Duodenal mucosa (tissue), 2 donors: ENCODE data around the gene WBP4.
"Not testable (repeated sequence)": the region's sequence is repeated elsewhere in the genome, so short reads cannot be mapped to it uniquely, and the experiment has no call there.

Experiments used
- H3K27ac ChIP-seq: one replicate; pipeline ENCODE4 v1.7.0; 2013; ENCODE audit warnings: low read depth, low read length
- H3K27me3 ChIP-seq, 2 donors: one replicate each; pipeline ENCODE4 v1.7.0; 2013; ENCODE audit warnings: low read length in 2 of 2, control low read depth in 1 of 2; ENCODE audit not compliant: insufficient read depth in 2 of 2, control insufficient read depth in 1 of 2
- H3K36me3 ChIP-seq, 2 donors: one replicate each; pipeline ENCODE4 v1.7.0; 2013; ENCODE audit warnings: low read length in 2 of 2, control low read depth in 1 of 2; ENCODE audit not compliant: insufficient read depth in 2 of 2, control insufficient read depth in 1 of 2
- H3K4me1 ChIP-seq, 2 donors: one replicate each; pipeline ENCODE4 v1.7.0; 2013; ENCODE audit warnings: low read length in 2 of 2, control low read depth in 1 of 2; ENCODE audit not compliant: insufficient read depth in 2 of 2, control insufficient read depth in 1 of 2
- H3K4me3 ChIP-seq, 2 donors: one replicate each; pipeline ENCODE4 v1.7.0; 2013; ENCODE audit warnings: low read length in 2 of 2, low read depth in 1 of 2
- H3K9ac ChIP-seq, 2 donors: one replicate each; pipeline ENCODE4 v1.7.0; 2013; ENCODE audit warnings: low read length in 2 of 2, low read depth in 1 of 2
- H3K9me3 ChIP-seq, 2 donors: one replicate each; pipeline ENCODE4 v1.7.0; 2013; ENCODE audit warnings: low read length in 2 of 2, control low read depth in 1 of 2; ENCODE audit not compliant: control insufficient read depth in 1 of 2

Gene WBP4

DNA sequence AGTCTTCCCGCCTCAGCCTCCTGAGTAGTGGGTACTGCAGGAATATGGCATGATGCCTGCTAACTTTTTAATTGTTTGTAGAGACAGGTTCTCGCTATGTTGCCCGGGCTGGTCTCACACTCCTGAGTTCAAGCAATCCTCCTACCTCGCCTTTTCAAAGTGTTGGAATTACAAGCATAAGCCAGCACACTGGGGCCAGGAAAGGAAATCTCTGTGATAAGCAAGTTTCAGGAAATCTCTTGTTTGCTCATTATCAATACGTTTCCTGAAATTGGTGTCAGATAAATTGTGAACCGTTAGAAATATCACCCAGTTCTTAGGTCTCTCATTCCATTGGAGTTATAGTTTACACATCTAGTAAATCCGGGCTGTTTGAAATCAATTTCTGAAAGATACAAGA is 14.2 kb downstream of the WBP4 start:
- Histone ChIP-seq H3K27ac (no peak overlapping the region), H3K4me3 (no peak overlapping the region), H3K36me3 (peaks cover 19 to 46% of the 10 kb centered on the region in 2 donors)

DNA sequence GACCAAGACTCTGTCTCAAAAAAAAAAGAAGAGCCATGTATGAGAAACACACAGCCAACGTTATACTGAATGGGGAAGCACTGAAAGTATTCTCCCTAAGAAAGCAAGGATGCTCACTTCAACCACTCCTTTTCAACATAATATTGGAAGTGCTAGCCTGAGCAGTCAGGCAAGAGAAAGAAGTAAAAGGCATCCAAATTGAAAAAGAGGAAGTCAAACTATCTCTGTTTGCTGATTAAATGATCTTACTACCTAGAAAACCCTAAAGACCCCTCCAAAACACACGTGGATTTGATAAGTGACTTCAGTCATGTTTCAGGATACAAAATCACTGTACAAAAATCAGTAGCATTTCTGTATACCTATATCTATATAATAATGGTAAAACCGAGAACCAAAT is 16.2 kb downstream of the WBP4 start:
- H3K4me1 ChIP-seq = no peaks in the 10 kb centered on the region
- H3K9ac ChIP-seq = no peak overlapping the region
- no peaks in the 10 kb centered on the region for H3K9me3 ChIP-seq
- no peaks in the 10 kb centered on the region for H3K27me3 ChIP-seq
- H3K4me3 ChIP-seq = no peak overlapping the region
- H3K36me3 ChIP-seq = peaks cover 9 to 46% of the 10 kb centered on the region in 2 donors
- no peak overlapping the region for H3K27ac ChIP-seq

More for the DNA sequence above, 14.2 kb downstream of the WBP4 start:
- Histone ChIP-seq H3K4me1 (peaks cover under 1 to 8% of the 10 kb centered on the region in 2 donors), H3K9ac (no peak overlapping the region), H3K9me3 (no peaks in the 10 kb centered on the region), H3K27me3 (no peaks in the 10 kb centered on the region)

DNA sequence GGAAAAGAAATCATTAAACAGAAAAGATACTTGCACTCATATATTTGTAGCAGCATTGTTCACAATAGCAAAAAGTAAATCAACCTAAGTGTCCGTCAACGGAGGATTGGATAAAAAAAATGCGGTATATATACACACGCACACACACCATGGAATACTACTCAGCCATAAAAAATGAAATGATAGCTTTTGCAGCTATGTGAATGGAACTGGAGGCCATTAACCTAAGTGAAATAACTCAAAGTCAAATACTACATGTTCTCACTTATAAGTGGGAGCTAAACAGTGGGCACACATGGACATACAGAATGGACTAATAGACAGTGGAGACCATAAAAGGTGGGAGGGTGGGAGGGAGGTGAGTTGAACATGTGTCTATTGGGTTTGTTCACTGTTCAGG is 18.4 kb downstream of the WBP4 start:
- no peaks in the 10 kb centered on the region for H3K9me3 ChIP-seq
- H3K9ac ChIP-seq = no peak overlapping the region
- H3K36me3 ChIP-seq = peaks cover 9 to 37% of the 10 kb centered on the region in 2 donors
- no peaks in the 10 kb centered on the region for H3K27me3 ChIP-seq
- no peaks in the 10 kb centered on the region for H3K4me1 ChIP-seq
- no peak overlapping the region for H3K27ac ChIP-seq
- H3K4me3 ChIP-seq = no peak overlapping the region

DNA sequence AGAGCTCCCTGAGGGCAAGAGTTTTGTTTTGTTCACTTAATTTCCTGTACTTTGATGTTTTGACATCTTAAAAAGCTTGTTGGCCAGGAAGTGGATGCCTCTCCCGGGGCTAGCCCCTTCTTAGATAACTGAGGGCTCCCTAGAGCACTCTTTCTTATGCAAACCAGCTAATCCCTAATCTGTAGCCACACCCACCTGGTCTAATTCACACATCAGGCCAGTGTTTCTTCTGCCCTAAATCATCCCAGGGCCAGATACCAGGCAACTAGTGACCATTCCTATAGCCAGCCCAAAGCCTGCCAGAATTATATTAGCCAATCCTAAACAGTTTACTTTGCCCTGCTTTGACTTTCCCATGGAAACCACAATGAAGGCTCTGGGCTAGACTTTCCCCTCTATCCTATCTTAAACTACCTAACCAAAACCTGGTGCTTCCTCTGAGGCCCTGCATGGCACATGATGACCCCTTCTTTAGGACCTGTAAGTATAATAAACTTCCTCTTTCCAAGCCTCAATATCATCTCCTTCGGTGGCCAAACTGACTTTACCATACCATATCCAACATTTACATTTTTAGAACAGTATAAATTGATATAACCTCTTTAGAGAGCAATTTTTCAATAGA is 24.8 kb downstream of the WBP4 start:
- no peak overlapping the region for H3K27ac ChIP-seq
- no peaks in the 10 kb centered on the region for H3K4me1 ChIP-seq
- no peaks in the 10 kb centered on the region for H3K27me3 ChIP-seq
- H3K9me3 ChIP-seq = no peaks in the 10 kb centered on the region
- no peak overlapping the region for H3K9ac ChIP-seq
- H3K36me3 ChIP-seq = peaks cover 0 to 16% of the 10 kb centered on the region in 2 donors
- no peak overlapping the region for H3K4me3 ChIP-seq

DNA sequence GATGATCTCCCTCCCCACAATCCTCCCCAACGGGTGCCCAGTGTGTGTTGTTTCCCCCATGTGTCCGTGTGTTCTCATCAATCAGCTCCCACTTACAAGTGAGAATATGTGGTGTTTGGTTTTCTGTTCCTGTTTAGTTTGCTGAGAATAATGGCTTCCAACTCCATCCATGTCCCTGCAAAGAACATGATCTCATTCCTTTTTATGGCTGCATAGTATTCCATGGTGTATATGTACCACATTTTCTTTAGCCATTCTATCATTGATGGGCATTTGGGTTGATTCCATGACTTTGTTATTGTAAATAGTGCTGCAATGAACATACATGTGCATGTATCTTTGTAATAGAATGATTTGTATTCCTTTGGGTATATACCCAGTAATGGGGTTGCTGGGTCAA is 34.4 kb downstream of the WBP4 start:
- H3K9ac ChIP-seq, H3K4me1 ChIP-seq, H3K4me3 ChIP-seq, H3K36me3 ChIP-seq, H3K9me3 ChIP-seq, H3K27ac ChIP-seq, H3K27me3 ChIP-seq: not testable (repeated sequence)

DNA sequence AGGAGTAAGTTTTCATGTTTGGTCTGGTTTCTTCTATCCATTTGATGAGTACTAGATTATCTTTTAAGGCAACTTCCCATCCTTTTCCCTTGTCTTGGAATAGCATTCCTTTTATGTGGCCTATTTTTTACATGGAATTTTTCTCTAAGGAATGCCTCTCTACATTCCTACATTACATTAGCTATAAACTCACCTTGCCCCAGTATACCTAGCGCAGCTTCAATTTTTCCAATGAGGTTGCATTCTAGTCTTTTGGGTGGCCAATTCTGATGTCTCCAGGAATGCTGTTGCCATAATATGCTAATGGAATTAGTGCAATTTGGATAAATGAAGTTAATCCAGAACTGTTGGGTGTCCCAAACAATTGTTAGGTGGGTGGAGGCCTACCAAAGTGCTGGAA is 37.5 kb downstream of the WBP4 start:
- no peak overlapping the region for H3K27ac ChIP-seq
- no peak overlapping the region for H3K9ac ChIP-seq
- H3K4me3 ChIP-seq = no peak overlapping the region
- no peaks in the 10 kb centered on the region for H3K36me3 ChIP-seq
- no peaks in the 10 kb centered on the region for H3K27me3 ChIP-seq
- no peaks in the 10 kb centered on the region for H3K4me1 ChIP-seq
- H3K9me3 ChIP-seq = no peaks in the 10 kb centered on the region

DNA sequence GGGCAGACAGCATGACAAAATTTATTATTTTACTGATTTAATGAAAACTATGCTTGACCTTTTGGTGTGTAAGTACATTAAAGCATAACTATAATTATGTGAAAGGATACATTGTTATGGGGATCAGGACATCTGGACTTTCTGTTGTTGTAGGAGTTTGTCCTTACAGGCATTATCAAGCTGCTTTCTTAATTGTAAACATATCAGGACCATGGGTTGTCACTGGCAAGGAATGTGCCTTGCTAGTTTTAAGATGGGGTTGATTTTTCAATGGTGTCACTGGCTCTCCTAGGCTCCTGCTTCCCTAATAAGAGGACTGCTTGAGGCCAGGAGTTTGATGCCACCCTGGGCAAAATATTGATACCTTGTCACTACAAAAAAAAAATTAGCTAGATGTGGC is 38.7 kb downstream of the WBP4 start:
- Histone ChIP-seq H3K4me3 (no peak overlapping the region), H3K4me1 (no peaks in the 10 kb centered on the region), H3K27ac (no peak overlapping the region), H3K27me3 (no peaks in the 10 kb centered on the region), H3K36me3 (no peaks in the 10 kb centered on the region), H3K9me3 (no peaks in the 10 kb centered on the region), H3K9ac (no peak overlapping the region)

DNA sequence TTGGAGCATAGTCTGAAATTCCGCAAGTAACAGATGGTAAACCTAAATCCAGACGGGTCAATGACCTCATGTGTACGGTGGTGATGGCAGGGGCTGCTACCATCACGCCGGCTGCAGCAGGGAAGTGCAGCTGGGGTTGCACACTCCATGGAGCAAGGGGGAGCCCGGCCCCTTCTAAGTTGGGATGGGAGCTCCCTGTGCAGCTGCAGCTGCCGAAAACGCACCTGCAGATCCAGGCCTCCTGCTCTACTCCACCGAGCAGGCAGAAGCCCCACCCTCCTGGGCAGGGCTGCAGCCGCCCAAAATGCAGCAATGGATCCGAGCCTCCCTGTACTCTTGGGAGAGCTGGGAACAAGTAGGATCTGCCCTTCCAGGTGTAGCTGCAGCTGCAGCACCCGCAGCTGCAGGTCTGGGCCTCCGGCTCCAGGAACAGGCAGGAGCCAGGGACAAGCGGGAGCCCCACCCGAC is 45.8 kb downstream of the WBP4 start:
- no peak overlapping the region for H3K4me3 ChIP-seq
- H3K9me3 ChIP-seq = no peaks in the 10 kb centered on the region
- no peaks in the 10 kb centered on the region for H3K36me3 ChIP-seq
- no peak overlapping the region for H3K9ac ChIP-seq
- no peak overlapping the region for H3K27ac ChIP-seq
- H3K4me1 ChIP-seq = no peaks in the 10 kb centered on the region
- H3K27me3 ChIP-seq = no peaks in the 10 kb centered on the region

DNA sequence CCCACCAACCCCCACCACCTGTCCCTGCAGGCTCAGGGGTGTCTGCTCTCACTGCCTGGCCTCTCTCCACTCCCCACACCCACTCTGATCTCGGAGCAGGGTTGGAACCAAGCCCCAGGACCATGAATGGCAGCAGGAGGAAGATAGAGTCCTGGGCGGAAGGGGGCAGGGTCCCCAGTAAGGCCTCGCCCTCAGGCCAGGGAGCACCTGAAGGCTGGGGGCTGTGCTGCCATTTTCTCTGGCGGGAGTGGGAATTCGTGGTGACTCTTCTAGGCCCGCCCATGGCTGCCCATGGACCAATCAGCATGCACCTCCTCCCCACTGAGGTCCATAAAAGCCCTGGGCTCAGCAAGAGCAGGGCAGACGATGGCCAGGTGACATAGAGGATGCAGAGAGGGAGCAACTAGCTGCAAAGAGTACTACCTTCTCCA is 46.3 kb downstream of the WBP4 start:
- Histone ChIP-seq H3K9ac (no peak overlapping the region), H3K27me3 (no peaks in the 10 kb centered on the region), H3K36me3 (no peaks in the 10 kb centered on the region), H3K4me1 (no peaks in the 10 kb centered on the region), H3K9me3 (no peaks in the 10 kb centered on the region), H3K27ac (no peak overlapping the region), H3K4me3 (no peak overlapping the region)

DNA sequence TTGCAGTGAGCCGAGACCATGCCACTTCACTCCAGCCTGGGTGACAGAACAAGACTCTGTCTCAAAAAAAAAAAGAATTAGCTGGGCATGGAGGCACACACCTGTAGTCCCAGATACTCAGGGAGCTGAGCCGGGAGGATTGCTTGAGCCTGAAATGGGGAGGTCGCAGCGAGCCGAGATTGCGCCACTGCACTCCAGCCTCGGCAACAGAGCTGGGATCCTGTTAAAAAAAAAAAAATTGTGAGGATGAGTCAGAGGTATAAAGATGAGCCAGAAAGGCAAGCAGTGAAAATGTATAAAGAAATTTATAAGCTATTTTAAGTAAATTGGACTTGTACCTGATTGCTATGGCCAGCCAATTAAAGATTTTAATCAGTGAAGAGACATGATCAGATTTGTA is 50.1 kb downstream of the WBP4 start:
- H3K4me3 ChIP-seq = no peak overlapping the region
- no peaks in the 10 kb centered on the region for H3K9me3 ChIP-seq
- no peaks in the 10 kb centered on the region for H3K36me3 ChIP-seq
- H3K27me3 ChIP-seq = no peaks in the 10 kb centered on the region
- H3K4me1 ChIP-seq = no peaks in the 10 kb centered on the region
- no peak overlapping the region for H3K27ac ChIP-seq
- H3K9ac ChIP-seq = no peak overlapping the region

DNA sequence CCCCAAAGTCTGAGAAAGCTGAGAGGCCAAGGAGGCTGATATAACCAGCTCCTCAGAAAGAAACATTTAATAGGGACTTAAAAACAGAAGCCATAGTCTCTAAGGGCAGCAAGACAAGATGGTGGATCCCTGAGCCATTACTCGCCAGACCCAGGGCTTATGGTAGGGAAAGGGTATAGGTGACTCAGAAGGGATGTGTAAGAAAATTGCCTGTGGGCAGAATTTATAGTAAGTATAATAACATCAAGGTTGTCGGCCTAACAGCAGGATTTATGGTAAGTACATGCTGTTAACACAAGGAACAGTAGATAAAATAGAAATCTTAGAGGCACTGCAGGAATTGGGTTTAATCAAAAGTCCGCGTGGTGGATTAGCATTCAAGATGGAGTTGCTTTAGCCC is 56.6 kb downstream of the WBP4 start:
- no peak overlapping the region for H3K9ac ChIP-seq
- no peaks in the 10 kb centered on the region for H3K27me3 ChIP-seq
- H3K9me3 ChIP-seq = no peaks in the 10 kb centered on the region
- H3K4me1 ChIP-seq = no peaks in the 10 kb centered on the region
- H3K36me3 ChIP-seq = no peaks in the 10 kb centered on the region
- no peak overlapping the region for H3K27ac ChIP-seq
- H3K4me3 ChIP-seq = no peak overlapping the region
